GM12801 (cell line): ENCODE measurements around the gene METTL13.

Source experiments
- TF ChIP-seq, protein P1 (sequence below): IDR thresholded peaks from one replicate; pipeline ENCODE4 v1.5.1; 2011; ENCODE audit warnings: control low read depth; ENCODE audit not compliant: insufficient read length; ENCODE audit errors: extremely low read depth

The METTL13 gene

DNA sequence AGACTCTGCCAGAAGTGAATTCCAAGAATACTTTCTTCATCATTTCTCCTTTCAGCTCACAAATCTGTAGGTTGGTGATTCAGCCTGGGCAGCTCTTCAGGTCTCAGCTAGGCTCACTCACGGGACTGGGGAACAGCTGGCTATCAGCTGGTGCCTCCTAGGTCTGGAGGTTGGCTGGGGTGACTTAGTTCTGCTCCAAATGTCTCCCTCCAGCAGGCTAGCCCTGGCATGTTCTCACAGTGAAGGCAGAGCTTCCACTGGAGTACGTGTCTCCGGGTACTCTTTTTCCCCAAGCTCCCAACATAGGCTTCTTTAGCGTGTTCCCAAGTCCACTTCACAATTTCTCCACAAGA is 27.1 kb upstream of the METTL13 start:
- TF ChIP-seq, protein P1, sequence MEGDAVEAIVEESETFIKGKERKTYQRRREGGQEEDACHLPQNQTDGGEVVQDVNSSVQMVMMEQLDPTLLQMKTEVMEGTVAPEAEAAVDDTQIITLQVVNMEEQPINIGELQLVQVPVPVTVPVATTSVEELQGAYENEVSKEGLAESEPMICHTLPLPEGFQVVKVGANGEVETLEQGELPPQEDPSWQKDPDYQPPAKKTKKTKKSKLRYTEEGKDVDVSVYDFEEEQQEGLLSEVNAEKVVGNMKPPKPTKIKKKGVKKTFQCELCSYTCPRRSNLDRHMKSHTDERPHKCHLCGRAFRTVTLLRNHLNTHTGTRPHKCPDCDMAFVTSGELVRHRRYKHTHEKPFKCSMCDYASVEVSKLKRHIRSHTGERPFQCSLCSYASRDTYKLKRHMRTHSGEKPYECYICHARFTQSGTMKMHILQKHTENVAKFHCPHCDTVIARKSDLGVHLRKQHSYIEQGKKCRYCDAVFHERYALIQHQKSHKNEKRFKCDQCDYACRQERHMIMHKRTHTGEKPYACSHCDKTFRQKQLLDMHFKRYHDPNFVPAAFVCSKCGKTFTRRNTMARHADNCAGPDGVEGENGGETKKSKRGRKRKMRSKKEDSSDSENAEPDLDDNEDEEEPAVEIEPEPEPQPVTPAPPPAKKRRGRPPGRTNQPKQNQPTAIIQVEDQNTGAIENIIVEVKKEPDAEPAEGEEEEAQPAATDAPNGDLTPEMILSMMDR: no peak

DNA sequence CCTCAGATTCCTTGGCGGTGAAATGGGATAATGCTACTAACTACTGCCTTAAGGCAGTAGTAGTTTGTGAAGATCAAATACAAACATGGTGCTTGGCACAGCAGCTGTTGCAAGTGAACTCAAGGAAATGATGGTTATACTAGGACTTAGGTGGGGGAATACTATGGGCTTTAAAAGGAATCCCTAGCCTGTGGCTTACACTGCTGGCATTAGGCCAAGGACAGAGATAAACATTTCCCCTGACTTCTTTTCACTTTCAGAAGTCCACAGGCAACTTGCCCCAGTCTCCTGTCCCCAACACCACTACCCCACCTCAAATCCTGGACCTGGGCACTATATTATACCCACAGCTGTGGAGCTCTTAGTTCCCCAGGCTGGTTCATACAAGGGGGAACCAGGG is 26.5 kb upstream of the METTL13 start:
- TF ChIP-seq, protein P1: no peak

DNA sequence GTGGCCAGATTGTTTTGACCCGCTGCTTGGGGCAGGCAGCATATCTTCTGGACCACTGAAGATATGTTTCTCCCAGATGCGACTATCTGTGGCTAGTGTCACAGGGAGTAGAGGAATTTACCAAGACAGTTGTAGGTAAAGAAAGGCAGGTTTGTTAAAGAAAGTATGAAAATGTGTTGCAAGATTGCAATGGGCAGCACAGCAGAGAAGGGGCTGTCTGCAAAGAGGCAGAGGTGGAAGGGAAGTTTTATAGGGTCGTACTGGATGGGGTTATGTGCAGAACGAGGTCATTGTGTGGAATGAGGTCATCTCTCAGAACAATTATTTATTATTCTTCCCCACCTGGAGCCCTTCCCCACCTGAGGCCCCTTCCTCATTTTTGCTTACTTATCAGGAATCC is 24.6 kb upstream of the METTL13 start:
- TF ChIP-seq, protein P1: no peak

DNA sequence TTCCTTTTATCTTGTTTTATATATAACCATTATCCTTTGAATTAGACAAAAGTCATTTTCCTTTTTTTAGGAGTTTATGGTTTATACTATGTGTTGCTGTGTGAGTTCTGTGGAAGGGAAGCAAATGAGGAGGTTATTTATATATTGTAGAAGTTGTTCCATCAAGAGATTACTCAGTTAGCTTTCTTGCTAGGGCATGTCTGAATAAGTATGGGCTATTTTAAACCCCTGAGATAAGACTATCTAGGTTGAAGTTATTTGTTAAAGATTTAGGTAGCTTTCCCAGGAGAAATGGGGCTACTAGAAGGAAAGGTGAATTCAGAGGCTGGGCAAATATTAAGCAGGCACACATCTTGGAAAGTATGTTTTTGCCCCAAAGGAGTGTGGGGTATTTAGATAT is 23.4 kb upstream of the METTL13 start:
- TF ChIP-seq, protein P1: no peak

DNA sequence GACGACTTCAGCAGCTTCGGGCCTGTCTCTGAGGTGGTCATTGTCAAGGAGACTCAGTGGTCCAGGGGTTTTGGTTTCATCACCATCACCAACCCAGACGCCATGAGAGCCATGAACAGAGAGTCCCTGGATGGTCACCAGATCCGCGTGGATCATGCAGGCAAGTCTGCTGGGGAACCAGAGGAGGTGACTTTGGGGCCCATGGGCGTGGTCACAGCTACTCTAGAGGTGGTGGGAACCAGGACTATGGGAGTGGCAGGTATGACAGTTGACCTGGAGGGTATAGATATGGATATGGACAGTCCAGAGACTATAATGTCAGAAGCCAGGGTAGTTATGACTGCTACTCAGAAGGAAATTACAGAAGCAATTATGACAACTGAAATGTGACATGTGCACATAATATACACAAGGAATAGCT is 19.3 kb upstream of the METTL13 start:
- TF ChIP-seq, protein P1: no peak

DNA sequence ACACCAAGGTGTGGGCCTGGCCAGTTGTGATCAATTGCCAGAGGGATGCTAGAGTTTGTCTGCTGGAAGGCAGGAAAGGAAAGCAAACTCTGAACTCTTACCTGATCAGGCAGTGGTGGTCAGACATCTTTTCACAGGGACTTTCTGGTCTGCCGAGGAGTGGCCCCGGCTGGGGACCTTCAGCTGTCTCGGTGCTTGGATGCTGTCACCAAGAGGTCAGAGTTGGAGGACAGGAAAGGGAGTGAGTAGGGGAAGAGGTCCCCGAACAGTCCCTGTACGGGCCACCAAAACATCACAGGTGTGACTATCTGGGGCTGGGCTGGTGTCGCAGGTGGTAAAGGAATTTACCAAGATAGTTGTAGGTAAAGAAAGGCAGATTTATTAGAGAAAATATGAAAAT is 17.7 kb upstream of the METTL13 start:
- TF ChIP-seq, protein P1: no peak

DNA sequence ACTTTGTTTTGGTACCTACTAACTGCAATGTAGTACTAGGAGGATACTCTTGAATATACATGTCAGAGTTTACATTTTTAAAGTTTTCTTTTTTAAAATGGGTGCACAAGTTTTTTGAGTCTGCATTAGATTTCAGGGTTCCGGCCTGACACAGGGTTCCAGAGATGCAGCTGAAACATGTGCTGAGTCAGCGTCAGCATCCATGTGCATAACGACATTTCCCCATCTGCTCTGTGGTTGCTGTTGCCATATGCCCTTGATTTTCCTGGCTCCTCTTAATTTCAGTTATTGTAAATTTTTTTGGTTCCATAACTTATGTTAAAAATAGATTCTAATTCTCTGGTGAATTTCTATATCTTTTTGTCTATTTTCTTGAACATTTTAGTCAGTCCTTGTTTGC is 12.3 kb upstream of the METTL13 start:
- TF ChIP-seq, protein P1: no peak

DNA sequence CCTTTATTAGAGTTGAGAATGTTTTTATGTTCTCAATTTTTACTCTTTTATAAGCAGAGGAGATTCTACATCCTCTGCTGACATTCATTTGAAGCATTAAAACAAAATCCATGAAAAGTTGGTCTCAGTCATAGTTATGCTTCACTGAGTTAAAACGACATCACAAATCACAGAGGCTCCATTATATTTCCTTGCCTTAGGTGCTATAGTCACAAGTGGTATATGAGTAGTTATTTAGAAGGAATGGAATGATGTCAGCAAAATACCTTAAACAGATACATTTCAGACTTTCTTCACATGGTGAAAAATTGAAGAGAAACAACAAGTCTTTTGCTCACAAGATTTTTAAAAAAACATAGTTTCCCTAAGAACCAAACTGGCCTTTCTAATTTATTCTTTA is 11.7 kb upstream of the METTL13 start:
- TF ChIP-seq, protein P1: no peak
